Adrenal gland (tissue), 5 donors: ENCODE measurements around the gene ITPR1.

Source experiments
- POLR2A ChIP-seq, 2 donors: fragments of 450-650 bp; IDR thresholded peaks; one replicate each; pipeline ENCODE4 v1.6.1; 2017; ENCODE audit warnings: antibody characterized with exemption in 2 of 2, mild to moderate bottlenecking in 2 of 2, moderate library complexity in 1 of 2
- TF ChIP-seq, protein P1 (sequence below), 6 experiments: fragments of 450-650 bp in 4 of 6; fragments of 200-600 bp in 2 of 6; sonication (generic) in 1 of 6; IDR thresholded peaks; 1 replicate in 5 of 6; 2 replicates in 1 of 6; pipeline versions ENCODE4 v1.5.1 to v1.8.0; 2016 to 2021; ENCODE audit warnings: antibody characterized with exemption in 6 of 6, mild to moderate bottlenecking in 2 of 6, moderate library complexity in 1 of 6
- donor health status: DM: no; HTN: no; CAD: no.

DNA sequence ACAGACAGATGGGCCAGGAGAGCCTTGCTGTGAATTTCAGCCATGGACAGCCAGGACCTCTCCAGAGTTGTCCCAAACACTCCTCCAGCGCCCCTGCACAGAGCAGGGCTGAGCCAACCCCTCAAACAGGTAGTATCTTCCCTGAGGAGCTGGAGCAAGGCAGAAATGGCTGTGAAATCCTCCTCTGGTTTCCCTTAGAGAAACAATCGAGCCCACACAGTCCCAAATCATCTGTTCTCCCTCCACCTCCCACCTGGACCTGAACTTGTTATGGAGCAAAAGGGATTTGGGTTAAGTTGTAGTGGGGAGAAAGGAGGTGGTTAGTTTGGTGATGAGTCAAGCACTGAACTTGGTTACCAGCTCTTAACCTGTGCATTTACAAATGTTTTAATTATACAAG, 280.4 kb downstream of the ITPR1 start:
- TF ChIP-seq, protein P1, sequence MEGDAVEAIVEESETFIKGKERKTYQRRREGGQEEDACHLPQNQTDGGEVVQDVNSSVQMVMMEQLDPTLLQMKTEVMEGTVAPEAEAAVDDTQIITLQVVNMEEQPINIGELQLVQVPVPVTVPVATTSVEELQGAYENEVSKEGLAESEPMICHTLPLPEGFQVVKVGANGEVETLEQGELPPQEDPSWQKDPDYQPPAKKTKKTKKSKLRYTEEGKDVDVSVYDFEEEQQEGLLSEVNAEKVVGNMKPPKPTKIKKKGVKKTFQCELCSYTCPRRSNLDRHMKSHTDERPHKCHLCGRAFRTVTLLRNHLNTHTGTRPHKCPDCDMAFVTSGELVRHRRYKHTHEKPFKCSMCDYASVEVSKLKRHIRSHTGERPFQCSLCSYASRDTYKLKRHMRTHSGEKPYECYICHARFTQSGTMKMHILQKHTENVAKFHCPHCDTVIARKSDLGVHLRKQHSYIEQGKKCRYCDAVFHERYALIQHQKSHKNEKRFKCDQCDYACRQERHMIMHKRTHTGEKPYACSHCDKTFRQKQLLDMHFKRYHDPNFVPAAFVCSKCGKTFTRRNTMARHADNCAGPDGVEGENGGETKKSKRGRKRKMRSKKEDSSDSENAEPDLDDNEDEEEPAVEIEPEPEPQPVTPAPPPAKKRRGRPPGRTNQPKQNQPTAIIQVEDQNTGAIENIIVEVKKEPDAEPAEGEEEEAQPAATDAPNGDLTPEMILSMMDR (IDR thresholded peaks at IDR 0.05) = no peak
- TF ChIP-seq POLR2A (IDR thresholded peaks at IDR 0.05) = no peak
